8988T (cell line): Measurements from ENCODE around the gene CSHL1.
"Not testable (repeated sequence)": the region's sequence is repeated elsewhere in the genome, so short reads cannot be mapped to it uniquely, and the experiment has no call there.

Experiments
- DNase-seq: peaks from one replicate; pipeline ENCODE4 v3.0.0; 2011

CSHL1 gene

DNA sequence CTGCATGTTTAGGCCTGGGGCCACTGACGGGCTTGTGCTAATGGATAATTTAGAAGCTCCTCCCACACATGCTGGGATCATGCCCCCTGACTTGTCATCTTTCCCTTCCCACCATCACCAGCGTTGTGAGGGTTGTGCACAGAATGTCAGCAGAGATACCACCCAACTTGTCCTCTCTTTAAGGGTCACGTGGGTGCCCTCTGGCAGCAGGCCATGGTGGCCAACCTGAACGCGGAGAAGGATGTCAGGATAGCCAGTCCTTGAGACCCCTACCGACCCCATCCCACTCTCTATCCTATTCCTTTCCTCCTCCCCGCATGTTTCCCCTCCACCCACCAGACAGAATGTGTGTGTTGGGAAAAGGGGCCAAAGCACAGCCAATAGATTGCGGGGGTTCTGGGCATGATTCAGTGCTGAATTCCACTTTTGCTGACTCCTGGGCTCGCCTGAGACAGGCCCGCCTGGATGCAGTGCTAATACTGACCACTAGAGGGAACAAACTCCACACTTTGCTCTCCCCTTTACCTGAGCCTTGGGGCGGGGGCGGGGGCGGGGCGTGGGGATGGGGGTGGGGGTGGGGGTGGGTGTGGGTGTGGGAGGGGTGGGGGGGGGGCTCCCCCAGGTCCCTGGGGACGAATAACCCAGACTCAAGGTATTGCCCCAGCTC is 29.0 kb downstream of the CSHL1 start, which contains the start of gene GH2:
Gene GH2 (minus strand): TSS at position 10 of the 667 bp plus-strand sequence. CDS start 143 bp downstream, outside the sequence.
- DNase-seq = peak; percentile 51

DNA sequence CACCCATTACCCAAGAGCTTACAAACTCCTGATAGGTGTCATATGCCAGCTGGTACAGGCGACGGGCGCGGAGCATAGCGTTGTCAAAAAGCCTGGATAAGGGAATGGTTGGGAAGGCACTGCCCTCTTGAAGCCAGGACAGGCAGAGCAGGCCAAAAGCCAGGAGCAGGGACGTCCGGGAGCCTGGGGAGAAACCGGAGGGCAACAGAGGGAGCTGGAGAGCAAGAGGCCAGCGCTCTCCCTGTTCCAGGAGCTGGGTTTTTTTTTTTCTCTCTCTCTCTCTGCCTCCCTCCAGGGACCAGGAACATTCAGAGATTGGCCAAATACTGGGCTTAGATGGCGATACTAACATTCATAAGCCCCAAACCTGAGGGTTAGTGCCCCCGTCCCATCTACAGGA is 29.7 kb downstream of the CSHL1 start:
- not testable (repeated sequence) for DNase-seq

GRCh38 chr17:63880706-63881105 is 30.4 kb downstream of the CSHL1 start:
- no peak for DNase-seq

- not testable (repeated sequence) for DNase-seq
Observed at GRCh38 chr17:63878413-63878812, 32.6 kb downstream of the CSHL1 start.

- DNase-seq = not testable (repeated sequence)
Observed at GRCh38 chr17:63874693-63875092, 36.4 kb downstream of the CSHL1 start.

DNA sequence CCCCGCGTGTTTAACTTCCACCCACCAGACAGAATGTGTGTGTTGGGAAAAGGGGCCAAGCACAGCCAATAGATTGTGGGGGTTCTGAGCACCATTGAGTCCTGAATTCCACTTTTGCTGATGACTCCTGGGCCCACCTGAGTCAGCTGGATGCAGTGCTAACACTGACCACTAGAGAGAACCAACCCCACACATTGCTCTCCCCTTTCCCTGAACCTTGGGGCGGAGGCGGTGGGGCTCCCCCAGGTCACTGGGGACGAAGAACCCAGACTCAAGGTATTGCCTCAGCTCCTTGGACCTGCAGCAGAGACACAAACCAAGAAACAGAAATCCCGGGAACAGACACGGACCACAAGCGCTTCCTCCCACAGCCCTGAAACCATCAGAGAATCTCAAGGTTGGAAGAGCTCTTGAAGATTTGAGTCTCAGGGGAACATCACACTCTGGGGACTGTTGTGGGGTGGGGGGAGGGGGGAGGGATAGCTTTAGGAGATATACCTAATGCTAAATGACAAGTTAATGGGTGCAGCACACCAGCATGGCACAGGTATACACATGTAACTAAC is 36.9 kb downstream of the CSHL1 start:
- DNase-seq = not testable (repeated sequence)

- not testable (repeated sequence) for DNase-seq
Observed at GRCh38 chr17:63873577-63873976, 37.5 kb downstream of the CSHL1 start, which contains the start of gene CSH2. Gene CSH2, minus strand, starts transcription at chr17:63873677. Its CDS starts 63 bp downstream, at chr17:63873614.

DNA sequence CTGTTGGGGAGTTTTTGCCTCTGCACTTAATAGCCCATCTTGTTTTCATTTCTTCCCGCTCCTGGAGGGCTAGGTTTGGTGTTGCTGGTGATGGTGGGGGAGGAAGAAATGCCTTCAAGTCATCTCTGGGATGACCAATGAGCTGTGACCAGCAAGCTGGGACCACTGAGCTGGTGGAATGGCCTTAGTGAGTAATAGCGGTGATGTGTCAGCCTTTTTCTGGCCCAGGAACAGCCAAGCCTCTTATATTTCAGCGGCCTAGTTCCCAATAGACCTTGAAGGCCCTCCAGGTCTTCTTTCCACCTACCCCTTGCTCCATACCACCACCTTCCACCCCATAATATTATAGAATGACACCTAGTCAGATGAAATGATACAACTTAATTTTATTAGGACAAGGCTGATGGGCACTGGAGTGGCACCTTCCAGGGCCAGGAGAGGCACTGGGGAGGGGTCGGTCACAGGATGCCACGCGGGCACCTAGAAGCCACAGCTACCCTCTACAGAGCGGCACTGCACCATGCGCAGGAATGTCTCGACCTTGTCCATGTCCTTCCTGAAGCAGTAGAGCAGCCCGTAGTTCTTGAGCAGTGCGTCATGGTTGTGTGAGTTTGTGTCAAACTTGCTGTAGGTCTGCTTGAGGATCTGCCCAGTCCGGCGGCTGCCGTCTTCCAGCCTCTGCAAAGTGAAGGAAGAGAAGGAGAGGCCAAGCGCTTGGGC is 39.3 kb downstream of the CSHL1 start:
- DNase-seq = not testable (repeated sequence)

- not testable (repeated sequence) for DNase-seq
Observed at GRCh38 chr17:63870292-63870665, 40.8 kb downstream of the CSHL1 start.

DNA sequence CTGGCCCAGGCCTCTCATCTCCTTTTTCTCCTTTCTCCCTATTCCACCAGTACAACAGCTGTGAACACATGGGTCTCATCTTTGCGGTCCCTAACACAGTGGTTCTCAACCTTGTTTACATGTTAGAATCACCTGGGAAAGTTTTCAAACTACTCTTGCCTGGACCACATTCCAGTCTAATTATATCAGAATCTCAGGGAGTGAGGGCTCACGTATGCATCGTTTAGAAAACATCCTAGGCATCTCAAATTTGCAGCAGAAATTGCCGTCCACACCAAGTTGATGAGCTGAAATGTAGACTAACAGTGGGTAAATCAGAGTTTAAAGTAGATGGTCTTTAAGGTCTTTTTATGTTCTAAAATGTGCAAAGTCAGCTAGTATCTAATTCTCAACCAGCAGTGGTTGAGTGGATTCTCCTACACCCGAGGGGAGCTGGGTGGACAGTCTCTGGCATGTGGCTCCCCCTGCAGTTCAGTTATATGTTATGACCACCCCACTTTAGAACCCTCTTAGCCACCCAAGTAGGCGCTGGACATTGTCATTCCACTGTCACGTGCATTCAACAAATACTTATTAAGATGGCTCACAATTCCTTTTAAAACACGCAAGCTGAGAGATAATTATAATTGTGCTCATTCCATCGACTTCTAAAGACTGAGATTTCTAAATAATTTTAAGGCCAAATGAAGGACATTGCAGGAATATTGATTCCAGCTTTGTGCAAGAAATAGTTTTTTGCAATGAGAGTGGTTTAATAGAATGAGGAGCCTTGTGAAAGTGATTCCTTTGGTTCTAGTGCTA is 41.4 kb downstream of the CSHL1 start:
- DNase-seq = not testable (repeated sequence)

DNA sequence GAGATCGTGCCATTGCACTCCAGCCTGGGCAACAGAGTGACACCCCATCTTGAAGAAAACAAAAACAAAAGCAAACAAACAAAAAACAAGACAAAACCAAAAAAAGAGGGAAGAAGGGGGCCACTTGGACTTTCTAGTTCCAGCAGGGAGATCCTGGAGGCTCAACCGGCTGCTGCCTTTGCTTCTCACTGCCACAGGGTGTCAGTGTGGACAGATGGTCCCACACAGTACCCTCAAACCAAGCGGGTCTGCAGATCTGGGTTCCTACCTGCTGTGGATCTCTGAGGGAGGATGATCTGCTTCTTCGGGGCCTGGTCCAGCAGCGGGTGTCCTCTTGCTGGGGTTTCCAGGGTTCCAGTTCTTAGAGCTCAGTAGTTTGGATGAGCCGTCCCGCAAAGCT is 44.4 kb downstream of the CSHL1 start:
- not testable (repeated sequence) for DNase-seq
